MM.1S (cell line): ENCODE results near the gene ZBTB11.
"Not testable (repeated sequence)": the region's sequence is repeated elsewhere in the genome, so short reads cannot be mapped to it uniquely, and the experiment has no call there.

Experiments used
- DNase-seq: peaks from one replicate; pipeline ENCODE4 v3.0.0-alpha.2; 2015
- H2AFZ ChIP-seq: fragments of 300-600 bp; sonication (generic); 2 replicates; pipeline ENCODE4 v1.6.0; 2016; ENCODE audit warnings: antibody characterized with exemption, low read length
- H3F3A ChIP-seq: fragments of 300-600 bp; sonication (generic); 2 replicates; pipeline ENCODE4 v1.6.1; 2016; ENCODE audit warnings: mild to moderate bottlenecking, antibody characterized with exemption, low read length, moderate library complexity, mixed read lengths; ENCODE audit not compliant: insufficient read depth
- H3K27ac ChIP-seq: fragments of 300-600 bp; sonication (generic); 2 replicates; pipeline ENCODE4 v1.5.1; 2016; ENCODE audit warnings: mild to moderate bottlenecking, low read length
- H3K27me3 ChIP-seq: fragments of 300-600 bp; sonication (generic); replicated peaks from 2 replicates; pipeline ENCODE4 v1.6.0; 2016; ENCODE audit warnings: low read length; ENCODE audit not compliant: insufficient read depth
- H3K36me3 ChIP-seq: fragments of 300-600 bp; sonication (generic); replicated peaks from 2 replicates; pipeline ENCODE4 v1.6.1; 2016; ENCODE audit warnings: mild to moderate bottlenecking, low read length, mixed read lengths; ENCODE audit not compliant: insufficient read depth
- H3K4me1 ChIP-seq: fragments of 300-600 bp; sonication (generic); 2 replicates; pipeline ENCODE4 v1.6.1; 2016; ENCODE audit warnings: low read length, mixed read lengths
- H3K4me2 ChIP-seq: fragments of 300-600 bp; sonication (generic); 2 replicates; pipeline ENCODE4 v1.6.0; 2016; ENCODE audit warnings: low read depth, low read length
- H3K4me3 ChIP-seq: fragments of 300-600 bp; sonication (generic); 2 replicates; pipeline ENCODE4 v1.5.1; 2016; ENCODE audit warnings: low read length, mixed read lengths
- H3K79me2 ChIP-seq: fragments of 300-600 bp; sonication (generic); 2 replicates; pipeline ENCODE4 v1.6.1; 2016; ENCODE audit warnings: mixed run types, low read length, mixed read lengths
- H3K9ac ChIP-seq: fragments of 300-600 bp; sonication (generic); 2 replicates; pipeline ENCODE4 v1.6.1; 2016; ENCODE audit warnings: low read length, mixed read lengths
- H3K9me2 ChIP-seq: fragments of 300-600 bp; sonication (generic); replicated peaks from 2 replicates; pipeline ENCODE4 v1.6.1; 2016; ENCODE audit warnings: mild to moderate bottlenecking, low read length, mixed read lengths; ENCODE audit not compliant: insufficient read depth
- H3K9me3 ChIP-seq: fragments of 300-600 bp; sonication (generic); replicated peaks from 2 replicates; pipeline ENCODE4 v1.6.1; 2016; ENCODE audit warnings: mild to moderate bottlenecking, low read length, mixed read lengths; ENCODE audit not compliant: insufficient read depth
- H4K20me1 ChIP-seq: fragments of 300-600 bp; sonication (generic); 2 replicates; pipeline ENCODE4 v1.6.1; 2016; ENCODE audit warnings: mild to moderate bottlenecking, low read length, moderate library complexity, mixed read lengths; ENCODE audit not compliant: insufficient read depth
- EZH2 ChIP-seq: fragments of 300-600 bp; sonication (generic); optimal IDR thresholded peaks from 2 replicates; pipeline ENCODE3; 2017; ENCODE audit warnings: low read depth, mild to moderate bottlenecking, antibody characterized with exemption, low read length, mixed read lengths
- EZH2phosphoT487 ChIP-seq: fragments of 300-600 bp; sonication (generic); IDR thresholded peaks from 2 replicates; pipeline ENCODE4 v1.6.1; 2018; ENCODE audit warnings: antibody characterized with exemption, low read length
- TF ChIP-seq, protein P1 (sequence below): fragments of 300-600 bp; sonication (generic); IDR thresholded peaks from 2 replicates; pipeline ENCODE4 v1.5.1; 2016; ENCODE audit warnings: antibody characterized with exemption, low read length, mixed read lengths

The ZBTB11 gene

DNA sequence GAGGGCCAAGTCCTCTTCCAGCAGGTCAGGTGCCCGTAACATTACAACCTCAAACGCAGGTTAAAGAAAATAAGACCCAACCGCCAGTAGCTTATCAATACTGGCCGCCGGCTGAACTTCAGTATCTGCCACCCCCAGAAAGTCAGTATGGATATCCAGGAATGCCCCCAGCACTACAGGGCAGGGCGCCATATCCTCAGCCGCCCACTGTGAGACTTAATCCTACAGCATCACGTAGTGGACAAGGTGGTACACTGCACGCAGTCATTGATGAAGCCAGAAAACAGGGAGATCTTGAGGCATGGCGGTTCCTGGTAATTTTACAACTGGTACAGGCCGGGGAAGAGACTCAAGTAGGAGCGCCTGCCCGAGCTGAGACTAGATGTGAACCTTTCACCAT, 16.6 kb upstream of the ZBTB11 start:
- peak; percentile 71 for DNase-seq
- Histone ChIP-seq H2AFZ (peak overlapping the region; percentile 45; the same call in 1 of the 2 replicates), H3K4me1 (peaks cover 12% of the 10 kb centered on the region)
- not testable (repeated sequence) for H3K4me3 ChIP-seq, H4K20me1 ChIP-seq, H3K27ac ChIP-seq, H3K9ac ChIP-seq, H3K27me3 ChIP-seq, H3K36me3 ChIP-seq, H3K9me2 ChIP-seq, H3K4me2 ChIP-seq, H3F3A ChIP-seq, H3K9me3 ChIP-seq, H3K79me2 ChIP-seq
- TF ChIP-seq, protein P1, sequence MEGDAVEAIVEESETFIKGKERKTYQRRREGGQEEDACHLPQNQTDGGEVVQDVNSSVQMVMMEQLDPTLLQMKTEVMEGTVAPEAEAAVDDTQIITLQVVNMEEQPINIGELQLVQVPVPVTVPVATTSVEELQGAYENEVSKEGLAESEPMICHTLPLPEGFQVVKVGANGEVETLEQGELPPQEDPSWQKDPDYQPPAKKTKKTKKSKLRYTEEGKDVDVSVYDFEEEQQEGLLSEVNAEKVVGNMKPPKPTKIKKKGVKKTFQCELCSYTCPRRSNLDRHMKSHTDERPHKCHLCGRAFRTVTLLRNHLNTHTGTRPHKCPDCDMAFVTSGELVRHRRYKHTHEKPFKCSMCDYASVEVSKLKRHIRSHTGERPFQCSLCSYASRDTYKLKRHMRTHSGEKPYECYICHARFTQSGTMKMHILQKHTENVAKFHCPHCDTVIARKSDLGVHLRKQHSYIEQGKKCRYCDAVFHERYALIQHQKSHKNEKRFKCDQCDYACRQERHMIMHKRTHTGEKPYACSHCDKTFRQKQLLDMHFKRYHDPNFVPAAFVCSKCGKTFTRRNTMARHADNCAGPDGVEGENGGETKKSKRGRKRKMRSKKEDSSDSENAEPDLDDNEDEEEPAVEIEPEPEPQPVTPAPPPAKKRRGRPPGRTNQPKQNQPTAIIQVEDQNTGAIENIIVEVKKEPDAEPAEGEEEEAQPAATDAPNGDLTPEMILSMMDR: peak; percentile 53

DNA sequence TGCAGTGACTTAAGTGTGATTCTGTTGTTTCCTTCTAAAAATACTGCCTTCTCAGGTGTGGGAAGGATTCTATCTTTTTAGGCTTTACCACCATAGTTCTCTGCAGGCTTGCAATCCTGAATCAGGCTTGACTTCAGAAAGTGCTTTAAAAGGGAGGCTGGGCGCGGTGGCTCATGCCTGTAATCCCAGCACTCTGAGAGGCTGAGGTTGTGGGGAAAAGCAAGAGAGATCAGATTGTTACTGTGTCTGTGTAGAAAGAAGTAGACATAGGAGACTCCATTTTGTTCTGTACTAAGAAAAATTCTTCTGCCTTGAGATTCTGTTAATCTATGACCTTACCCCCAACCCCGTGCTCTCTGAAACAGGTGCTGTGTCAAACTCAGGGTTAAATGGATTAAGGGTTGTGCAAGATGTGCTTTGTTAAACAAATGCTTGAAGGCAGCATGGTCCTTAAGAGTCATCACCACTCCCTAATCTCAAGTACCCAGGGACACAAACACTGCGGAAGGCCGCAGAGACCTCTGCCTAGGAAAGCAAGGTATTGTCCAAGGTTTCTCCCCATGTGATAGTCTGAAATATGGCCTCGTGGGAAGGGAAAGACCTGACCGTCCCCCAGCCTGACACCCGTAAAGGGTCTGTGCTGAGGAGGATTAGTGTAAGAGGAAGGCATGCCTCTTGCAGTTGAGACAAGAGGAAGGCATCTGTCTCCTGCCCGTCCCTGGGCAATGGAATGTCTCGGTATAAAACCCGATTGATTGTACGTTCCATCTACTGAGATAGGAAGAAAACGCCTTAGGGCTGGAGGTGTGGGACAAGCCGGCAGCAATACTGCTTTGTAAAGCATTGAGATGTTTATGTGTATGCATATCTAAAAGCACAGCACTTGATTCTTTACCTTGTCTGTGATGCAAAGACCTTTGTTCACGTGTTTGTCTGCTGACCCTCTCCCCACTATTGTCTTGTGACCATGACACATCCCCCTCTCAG, 15.0 kb upstream of the ZBTB11 start:
- not testable (repeated sequence) for H2AFZ ChIP-seq, H3K9me2 ChIP-seq, H3K27ac ChIP-seq, H3K27me3 ChIP-seq, H3K4me3 ChIP-seq, H3F3A ChIP-seq, H4K20me1 ChIP-seq, DNase-seq, H3K9ac ChIP-seq, H3K4me2 ChIP-seq, H3K9me3 ChIP-seq, H3K36me3 ChIP-seq, H3K79me2 ChIP-seq
- H3K4me1 ChIP-seq: peaks cover 12% of the 10 kb centered on the region

DNA sequence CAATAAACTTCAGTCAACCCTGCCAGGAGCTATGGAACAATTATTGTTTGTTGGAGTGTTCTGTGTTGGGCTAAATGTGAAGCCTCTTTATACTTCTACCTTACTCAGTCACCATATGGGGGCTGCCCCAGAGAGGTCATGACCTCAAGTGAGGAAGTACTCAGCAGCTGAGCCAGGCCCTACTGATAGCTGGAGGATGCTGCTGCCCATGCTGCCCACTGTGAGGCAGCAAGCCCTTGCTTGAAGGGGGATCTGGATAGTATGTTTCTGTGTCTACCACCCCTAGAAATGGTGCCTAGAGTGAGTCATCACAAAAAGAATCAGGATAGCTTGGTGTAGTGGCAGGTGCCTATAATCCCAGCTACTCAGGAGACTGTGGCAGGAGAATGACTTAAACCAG, 14.0 kb upstream of the ZBTB11 start:
- Histone ChIP-seq H3K9me3 (no peaks in the 10 kb centered on the region), H3K27me3 (no peaks in the 10 kb centered on the region), H3K4me2 (no peak overlapping the region), H3K79me2 (peaks cover 12% of the 10 kb centered on the region), H3K9me2 (no peaks in the 10 kb centered on the region), H3K9ac (no peak overlapping the region), H3K27ac (no peak overlapping the region; the same call in 1 of the 2 replicates), H4K20me1 (no peaks in the 10 kb centered on the region), H3F3A (peaks cover 5% of the 10 kb centered on the region), H3K36me3 (no peaks in the 10 kb centered on the region), H2AFZ (no peak overlapping the region), H3K4me1 (peaks cover 12% of the 10 kb centered on the region), H3K4me3 (no peak overlapping the region)
- peak; percentile 36 for DNase-seq
- TF ChIP-seq EZH2 (no peak), EZH2phosphoT487 (no peak)
- TF ChIP-seq, protein P1: peak; percentile 25

DNA sequence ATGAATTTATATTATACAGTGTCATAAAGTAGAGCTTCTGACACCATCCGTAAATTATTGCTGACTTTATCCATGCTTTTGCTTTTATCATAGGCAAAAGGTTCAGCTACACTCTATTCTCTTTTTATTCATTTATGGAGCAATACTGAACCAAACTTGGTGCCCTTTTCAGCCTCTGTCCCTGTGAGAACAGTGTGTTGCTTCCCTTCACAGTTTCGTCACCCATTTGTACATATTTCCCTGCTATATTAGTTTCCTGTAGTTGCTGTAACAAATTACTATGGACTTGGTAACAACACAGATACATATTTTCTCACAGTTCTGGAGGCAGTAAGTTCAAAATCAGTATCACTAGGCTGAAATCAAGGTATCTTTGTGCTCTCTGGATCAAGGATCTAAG, 12.4 kb upstream of the ZBTB11 start:
- Histone ChIP-seq H3F3A (peaks cover 9% of the 10 kb centered on the region), H3K4me1 (peaks cover 12% of the 10 kb centered on the region), H3K9ac (no peak overlapping the region), H3K9me3 (no peaks in the 10 kb centered on the region), H3K36me3 (no peaks in the 10 kb centered on the region), H2AFZ (no peak overlapping the region), H4K20me1 (no peaks in the 10 kb centered on the region; the same call in 1 of the 2 replicates), H3K79me2 (peaks cover 29% of the 10 kb centered on the region), H3K9me2 (no peaks in the 10 kb centered on the region), H3K27me3 (no peaks in the 10 kb centered on the region), H3K27ac (no peak overlapping the region), H3K4me2 (no peak overlapping the region), H3K4me3 (no peak overlapping the region)
- no peak for DNase-seq
- TF ChIP-seq EZH2 (no peak), EZH2phosphoT487 (no peak)
- TF ChIP-seq, protein P1: no peak
